22Rv1 (cell line): Measurements from ENCODE around the gene KRTAP10-4.

Source experiments
- H3K27ac ChIP-seq: fragments of 450-650 bp; 2 replicates; pipeline ENCODE4 v1.5.1; 2017
- ZFX ChIP-seq: fragments of 450-650 bp; IDR thresholded peaks from 2 replicates; pipeline ENCODE4 v1.6.1; 2017; ENCODE audit warnings: antibody characterized with exemption, borderline replicate concordance
- TF ChIP-seq, protein P1 (sequence below): fragments of 450-650 bp; IDR thresholded peaks from 2 replicates; pipeline ENCODE4 v1.5.1; 2017; ENCODE audit warnings: mild to moderate bottlenecking

The KRTAP10-4 gene

DNA sequence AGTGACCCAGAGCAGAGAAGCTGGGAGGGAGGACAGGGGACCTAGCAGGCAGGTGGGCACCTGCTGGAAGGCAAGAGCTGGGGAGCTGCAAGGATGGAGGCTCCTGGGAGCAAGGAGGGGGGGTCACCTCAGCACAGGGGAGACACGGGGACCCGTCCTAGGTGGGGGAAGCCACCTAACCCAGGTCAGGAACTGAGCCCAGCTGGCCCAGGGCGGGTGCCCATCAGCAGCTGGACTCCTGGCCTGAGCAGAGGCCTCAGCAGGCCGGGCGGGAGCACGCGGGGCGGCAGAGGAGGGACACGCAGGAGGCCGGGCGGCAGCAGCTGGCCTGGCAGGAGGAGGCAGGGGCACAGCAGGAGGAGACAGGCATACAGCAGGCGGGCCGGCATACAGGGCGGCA lies 34.5 kb upstream of the KRTAP10-4 start:
- no peak overlapping the region for H3K27ac ChIP-seq
- no peak for TF ChIP-seq ZFX
- TF ChIP-seq, protein P1, sequence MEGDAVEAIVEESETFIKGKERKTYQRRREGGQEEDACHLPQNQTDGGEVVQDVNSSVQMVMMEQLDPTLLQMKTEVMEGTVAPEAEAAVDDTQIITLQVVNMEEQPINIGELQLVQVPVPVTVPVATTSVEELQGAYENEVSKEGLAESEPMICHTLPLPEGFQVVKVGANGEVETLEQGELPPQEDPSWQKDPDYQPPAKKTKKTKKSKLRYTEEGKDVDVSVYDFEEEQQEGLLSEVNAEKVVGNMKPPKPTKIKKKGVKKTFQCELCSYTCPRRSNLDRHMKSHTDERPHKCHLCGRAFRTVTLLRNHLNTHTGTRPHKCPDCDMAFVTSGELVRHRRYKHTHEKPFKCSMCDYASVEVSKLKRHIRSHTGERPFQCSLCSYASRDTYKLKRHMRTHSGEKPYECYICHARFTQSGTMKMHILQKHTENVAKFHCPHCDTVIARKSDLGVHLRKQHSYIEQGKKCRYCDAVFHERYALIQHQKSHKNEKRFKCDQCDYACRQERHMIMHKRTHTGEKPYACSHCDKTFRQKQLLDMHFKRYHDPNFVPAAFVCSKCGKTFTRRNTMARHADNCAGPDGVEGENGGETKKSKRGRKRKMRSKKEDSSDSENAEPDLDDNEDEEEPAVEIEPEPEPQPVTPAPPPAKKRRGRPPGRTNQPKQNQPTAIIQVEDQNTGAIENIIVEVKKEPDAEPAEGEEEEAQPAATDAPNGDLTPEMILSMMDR, result no peak

DNA sequence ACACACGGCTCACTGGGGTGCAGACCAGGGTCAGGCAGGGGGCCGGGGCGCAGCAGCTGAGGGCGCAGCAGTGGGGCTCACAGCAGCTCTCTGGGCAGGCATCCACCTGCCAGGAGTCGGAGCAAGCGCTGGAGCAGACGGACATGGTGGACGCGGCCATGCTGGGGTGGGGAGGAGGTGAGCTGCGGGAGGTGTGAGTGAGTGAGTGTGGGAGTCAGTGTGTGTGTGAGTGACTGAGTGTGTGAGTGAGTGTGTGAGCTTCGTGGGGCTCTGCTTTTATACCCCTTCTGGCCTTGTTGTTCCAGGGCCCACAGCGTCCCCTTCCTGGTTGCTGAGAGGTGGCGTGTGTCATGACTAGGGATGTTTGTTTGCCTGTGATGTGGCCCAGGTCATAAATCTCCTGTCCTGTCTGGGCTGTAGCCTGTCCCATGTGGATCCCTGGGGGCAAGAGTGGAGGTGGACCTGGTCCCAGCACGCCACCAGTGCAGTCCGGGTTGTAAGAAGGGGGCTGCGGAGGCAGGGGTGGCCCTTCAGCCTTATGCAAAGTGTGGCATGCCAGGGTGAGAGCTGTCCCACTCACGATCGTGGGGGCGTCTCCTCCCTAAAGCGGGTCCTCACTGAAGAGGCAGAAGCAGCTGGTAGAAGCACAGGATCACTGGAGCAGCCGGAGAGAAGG lies 33.4 kb upstream of the KRTAP10-4 start, which contains the start of gene KRTAP10-1:
Gene KRTAP10-1 (minus strand): TSS at position 205 of the 676 bp plus-strand sequence. CDS start 45 bp downstream, at position 160.
- no peak within 1 kb of the TSS for H3K27ac ChIP-seq
- TF ChIP-seq, protein P1, result no peak
- no peak for TF ChIP-seq ZFX

DNA sequence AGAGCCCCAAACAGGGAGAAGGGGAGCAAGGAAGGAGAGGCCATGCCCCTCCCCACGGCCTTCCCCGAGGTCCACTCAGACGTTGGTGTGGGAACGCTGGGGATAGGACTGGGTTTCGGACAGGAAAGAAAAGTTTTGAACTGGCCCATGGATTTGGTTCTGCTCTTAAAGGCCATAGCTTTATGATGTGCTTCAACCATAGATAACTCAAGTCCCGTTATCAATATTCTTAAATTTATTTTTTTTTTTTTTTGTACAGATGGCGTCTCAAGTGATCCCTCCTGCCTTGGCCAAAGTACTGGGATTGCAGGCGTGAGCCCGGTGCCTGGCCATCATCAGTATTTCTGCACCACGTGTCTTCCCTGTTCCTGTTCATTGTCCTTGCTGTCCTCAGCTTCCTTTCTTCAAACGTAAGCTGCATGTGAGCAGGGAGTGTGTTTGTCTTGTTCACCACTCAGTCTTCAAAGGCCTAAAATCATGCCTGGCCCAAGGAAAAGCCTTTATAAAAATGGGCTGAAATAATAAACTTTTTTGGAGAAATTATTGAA lies 32.7 kb upstream of the KRTAP10-4 start:
- no peak overlapping the region for H3K27ac ChIP-seq
- TF ChIP-seq, protein P1, result no peak
- TF ChIP-seq ZFX, result no peak

DNA sequence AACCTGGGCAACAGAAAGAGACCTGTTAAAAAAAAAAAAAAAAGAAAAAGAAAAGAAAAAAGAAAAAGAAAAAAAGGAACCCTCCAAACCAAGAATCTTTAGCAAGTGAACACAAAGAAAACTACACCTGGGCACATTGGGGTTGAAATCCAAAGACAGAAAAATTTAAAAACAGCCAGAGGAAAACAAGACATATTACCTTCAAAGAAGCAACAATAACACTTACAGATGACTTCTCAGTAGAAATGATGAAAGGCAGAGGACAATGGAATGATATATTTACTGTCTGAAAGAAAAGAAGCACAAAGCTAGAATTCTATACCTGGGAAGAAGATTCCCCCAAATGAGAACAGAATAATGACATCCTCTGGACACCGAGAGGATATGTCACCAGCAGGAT lies 30.8 kb upstream of the KRTAP10-4 start:
- no peak for TF ChIP-seq ZFX
- TF ChIP-seq, protein P1, result no peak
- H3K27ac ChIP-seq, result no peak overlapping the region

DNA sequence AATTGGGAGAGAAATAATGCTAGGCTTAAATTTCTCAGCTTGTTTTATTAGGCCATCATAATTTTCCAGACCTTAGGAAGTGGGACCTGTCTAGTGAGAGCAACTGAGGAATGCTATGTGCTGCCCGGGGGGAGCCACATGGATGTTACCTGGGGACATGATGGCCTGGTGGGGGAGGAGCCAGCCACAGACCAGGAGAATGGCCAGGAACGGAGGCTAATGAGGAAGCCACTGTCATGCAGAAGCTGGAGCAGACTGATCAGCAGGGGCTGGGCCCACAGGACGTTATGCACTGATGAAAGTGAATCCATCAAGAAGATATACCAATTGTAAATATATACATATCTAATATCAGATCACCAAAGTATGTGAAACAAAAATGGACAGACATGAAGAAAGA lies 29.0 kb upstream of the KRTAP10-4 start:
- TF ChIP-seq ZFX, result no peak
- TF ChIP-seq, protein P1, result no peak
- no peak overlapping the region for H3K27ac ChIP-seq

- no peak for TF ChIP-seq ZFX
- TF ChIP-seq, protein P1, result no peak
- no peak overlapping the region for H3K27ac ChIP-seq
These were observed 25.7 kb upstream of the KRTAP10-4 start for GRCh38 chr21:44547656-44548331.

DNA sequence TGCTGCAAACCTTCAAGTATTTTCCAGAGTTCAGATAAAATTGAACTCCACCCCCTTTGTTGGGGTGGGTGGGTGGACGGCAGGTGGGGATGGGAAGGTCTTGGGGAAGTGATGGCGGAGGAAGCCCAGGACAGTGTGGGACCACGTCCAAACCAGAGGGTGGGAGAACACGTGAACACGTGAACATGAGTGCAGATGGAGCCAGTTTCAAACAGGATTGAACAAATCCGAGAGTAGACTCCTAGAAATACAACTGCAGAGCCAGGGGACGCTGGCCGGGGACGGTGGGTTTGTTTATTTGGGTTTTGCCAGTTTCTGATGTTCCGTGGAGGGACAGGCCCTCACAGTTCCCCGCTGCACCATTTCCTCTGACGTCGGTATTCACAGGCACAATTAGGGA lies 25.1 kb upstream of the KRTAP10-4 start:
- H3K27ac ChIP-seq, result no peak overlapping the region
- TF ChIP-seq, protein P1, result no peak
- TF ChIP-seq ZFX, result no peak
